H9 (cell line): ENCODE results near the gene NAA60. TPM values are rescaled to one million over a fixed set of nuclear protein-coding genes. Genes with fewer than 3 reads are reported as not detected.

Source experiments
- DNase-seq: peaks from one replicate; pipeline ENCODE4 v3.0.0-alpha.2; 2017
- H2AFZ ChIP-seq: one replicate; pipeline ENCODE4 v1.6.1; 2013; ENCODE audit warnings: mild to moderate bottlenecking, low read length, control low read depth, moderate library complexity
- H2AK5ac ChIP-seq: 2 replicates; pipeline ENCODE4 v1.6.1; 2013; ENCODE audit warnings: low read length, control low read depth, mixed read lengths; ENCODE audit not compliant: insufficient read length
- H2BK120ac ChIP-seq: one replicate; pipeline ENCODE4 v1.6.1; 2013; ENCODE audit warnings: low read depth, mild to moderate bottlenecking, low read length, control low read depth, inconsistent platforms; ENCODE audit not compliant: poor library complexity, severe bottlenecking
- H2BK12ac ChIP-seq: 2 replicates; pipeline ENCODE4 v1.6.1; 2013; ENCODE audit warnings: low read length, control low read depth, mixed read lengths, low read depth; ENCODE audit not compliant: insufficient read length
- H2BK15ac ChIP-seq: 2 replicates; pipeline ENCODE4 v1.6.1; 2013; ENCODE audit warnings: low read depth, low read length, control low read depth
- H2BK20ac ChIP-seq: one replicate; pipeline ENCODE4 v1.6.1; 2013; ENCODE audit warnings: low read depth, mild to moderate bottlenecking, low read length, control low read depth, inconsistent platforms; ENCODE audit not compliant: poor library complexity, severe bottlenecking
- H2BK5ac ChIP-seq: 2 replicates; pipeline ENCODE4 v1.6.1; 2013; ENCODE audit warnings: low read length, control low read depth, mixed read lengths; ENCODE audit not compliant: insufficient read length
- H3K14ac ChIP-seq: 2 replicates; pipeline ENCODE4 v1.6.1; 2013; ENCODE audit warnings: low read length, control low read depth; ENCODE audit not compliant: insufficient read depth
- H3K18ac ChIP-seq: 2 replicates; pipeline ENCODE4 v1.6.1; 2013; ENCODE audit warnings: low read depth, mild to moderate bottlenecking, mixed read lengths, low read length, control low read depth; ENCODE audit not compliant: insufficient read length
- H3K23ac ChIP-seq: 2 replicates; pipeline ENCODE4 v1.6.1; 2013; ENCODE audit warnings: low read length, control low read depth, mixed read lengths, low read depth; ENCODE audit not compliant: insufficient read length
- H3K23me2 ChIP-seq: 2 replicates; pipeline ENCODE4 v1.6.1; 2013; ENCODE audit warnings: low read depth, mild to moderate bottlenecking, mixed read lengths, low read length, control low read depth; ENCODE audit not compliant: insufficient read length, poor library complexity, severe bottlenecking
- H3K27ac ChIP-seq: 2 replicates; pipeline ENCODE4 v1.5.1; 2013; ENCODE audit warnings: low read length, control low read depth, mixed read lengths, low read depth; ENCODE audit not compliant: insufficient read length
- H3K27me3 ChIP-seq: 2 replicates; pipeline ENCODE4 v1.6.1; 2013; ENCODE audit warnings: low read length, control low read depth, inconsistent platforms; ENCODE audit not compliant: insufficient read depth
- H3K4ac ChIP-seq: 2 replicates; pipeline ENCODE4 v1.6.1; 2013; ENCODE audit warnings: low read depth, mild to moderate bottlenecking, control low read depth, inconsistent platforms, low read length, moderate library complexity
- H3K4me1 ChIP-seq: 2 replicates; pipeline ENCODE4 v1.6.1; 2013; ENCODE audit warnings: low read length, control low read depth, inconsistent platforms; ENCODE audit not compliant: insufficient read depth
- H3K4me2 ChIP-seq: 2 replicates; pipeline ENCODE4 v1.6.1; 2013; ENCODE audit warnings: low read length, control low read depth, mixed read lengths; ENCODE audit not compliant: insufficient read length, insufficient read depth
- H3K56ac ChIP-seq: 2 replicates; pipeline ENCODE4 v1.6.1; 2013; ENCODE audit warnings: low read depth, mild to moderate bottlenecking, mixed read lengths, low read length, control low read depth; ENCODE audit not compliant: insufficient read length
- H3K79me1 ChIP-seq: 2 replicates; pipeline ENCODE4 v1.6.1; 2013; ENCODE audit warnings: low read depth, mild to moderate bottlenecking, moderate library complexity, low read length, control low read depth, inconsistent platforms; ENCODE audit not compliant: insufficient read depth, poor library complexity, severe bottlenecking
- H3K79me2 ChIP-seq: 2 replicates; pipeline ENCODE4 v1.6.1; 2013; ENCODE audit warnings: low read length, control low read depth, inconsistent platforms; ENCODE audit not compliant: insufficient read depth
- H3K9ac ChIP-seq: 2 replicates; pipeline ENCODE4 v1.6.1; 2013; ENCODE audit warnings: low read length, control low read depth, mixed read lengths; ENCODE audit not compliant: insufficient read length; ENCODE audit errors: extremely low read depth
- H3K9me3 ChIP-seq: one replicate; pipeline ENCODE4 v1.6.1; 2013; ENCODE audit warnings: low read depth, low read length, inconsistent platforms; ENCODE audit not compliant: control insufficient read depth
- H3T11ph ChIP-seq: one replicate; pipeline ENCODE4 v1.6.1; 2013; ENCODE audit warnings: mild to moderate bottlenecking, low read length, control low read depth, inconsistent platforms
- H4K20me1 ChIP-seq: one replicate; pipeline ENCODE4 v1.6.1; 2013; ENCODE audit not compliant: control insufficient read depth, insufficient read length, insufficient read depth
- H4K5ac ChIP-seq: 2 replicates; pipeline ENCODE4 v1.6.1; 2013; ENCODE audit warnings: low read depth, mild to moderate bottlenecking, mixed read lengths, low read length, control low read depth; ENCODE audit not compliant: insufficient read length
- H4K8ac ChIP-seq: replicated peaks from 2 replicates; pipeline ENCODE4 v1.6.1; 2013; ENCODE audit warnings: low read length, control low read depth, mixed read lengths, low read depth; ENCODE audit not compliant: insufficient read length
- H4K91ac ChIP-seq: 2 replicates; pipeline ENCODE4 v1.6.1; 2013; ENCODE audit warnings: low read depth, mild to moderate bottlenecking, moderate library complexity, mixed read lengths, low read length, control low read depth; ENCODE audit not compliant: insufficient read length
- H3K27ac Mint-ChIP-seq, 3 experiments: 2 replicates in 2 of 3; 3 replicates in 1 of 3; pipeline ENCODE4 v1.8.0; 2020 to 2021; ENCODE audit warnings: mixed read lengths in 3 of 3, mild to moderate bottlenecking in 1 of 3, moderate library complexity in 1 of 3
- H3K27me3 Mint-ChIP-seq: 2 replicates; pipeline ENCODE4 v1.8.0; 2021; ENCODE audit warnings: low read depth, mild to moderate bottlenecking, moderate library complexity, mixed read lengths
- H3K36me3 Mint-ChIP-seq, 3 experiments: 2 replicates in 2 of 3; 3 replicates in 1 of 3; pipeline ENCODE4 v1.8.0; 2020 to 2021; ENCODE audit warnings: low read depth in 3 of 3, mixed read lengths in 3 of 3; ENCODE audit not compliant: insufficient read depth in 1 of 3
- H3K4me1 Mint-ChIP-seq, 2 experiments: 2 replicates each; pipeline ENCODE4 v1.8.0; 2020; ENCODE audit warnings: mixed read lengths in 2 of 2
- H3K4me3 Mint-ChIP-seq, 2 experiments: 2 replicates in 1 of 2; 3 replicates in 1 of 2; pipeline ENCODE4 v1.8.0; 2020 to 2021; ENCODE audit warnings: mild to moderate bottlenecking in 2 of 2, mixed read lengths in 2 of 2, moderate library complexity in 1 of 2
- H3K9me3 Mint-ChIP-seq, 2 experiments: 2 replicates in 1 of 2; 3 replicates in 1 of 2; pipeline ENCODE4 v1.8.0; 2020; ENCODE audit warnings: mild to moderate bottlenecking in 2 of 2, mixed read lengths in 2 of 2, moderate library complexity in 1 of 2
- WGBS: extraction: QIAGEN DNeasy Blood & Tissue Kit; methylation state at CpG from one replicate; pipeline ENCODE4 v1.1.7; 2013; ENCODE audit warnings: missing lambda C conversion rate, low lambda C conversion rate, mixed read lengths; ENCODE audit not compliant: insufficient read length; ENCODE audit errors: extremely low coverage; 5-methylcytosine and 5-hydroxymethylcytosine counted together
- total RNA-seq: library from RNA; stranded (reverse); gene quantifications from 2 replicates; pipeline ENCODE4 v1.2.1, GENCODE V29; 2021
- TF ChIP-seq, protein P1 (sequence below): fragments of 200-600 bp; sonication (generic); conservative IDR thresholded peaks from 3 replicates; pipeline ENCODE4 v1.8.0; 2021; ENCODE audit warnings: antibody characterized with exemption, mild to moderate bottlenecking

The NAA60 gene
- total RNA-seq, 1 experiment from 2014 or later = 49.3 TPM

DNA sequence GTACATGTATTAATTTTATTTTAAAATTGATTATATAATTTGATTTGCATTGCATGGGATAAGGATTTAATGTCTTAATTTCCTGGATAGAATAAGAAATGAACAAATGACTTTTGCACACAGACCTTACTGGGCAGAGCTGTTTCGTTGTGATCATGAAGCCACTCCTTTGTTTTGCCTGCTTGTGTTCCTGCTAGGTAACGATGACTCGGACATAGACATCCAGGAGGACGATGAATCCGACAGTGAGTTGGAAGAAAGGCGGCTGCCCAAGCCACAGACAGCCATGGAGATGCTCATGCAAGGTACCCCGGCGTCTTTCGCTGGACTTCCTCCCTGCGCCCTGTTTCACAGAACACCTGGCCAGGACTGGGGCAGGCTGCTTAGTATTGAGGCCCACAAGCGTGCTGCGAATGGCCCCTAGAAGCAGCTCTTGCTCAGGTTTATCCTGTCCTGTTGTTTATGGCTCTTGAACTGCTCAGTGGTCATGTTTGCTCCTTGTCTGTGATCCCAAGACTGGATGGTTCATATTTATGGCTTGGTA is 87.0 kb downstream of the NAA60 start:
- no peak overlapping the region for H2BK12ac ChIP-seq
- Mint-ChIP-seq H3K36me3 (peaks cover 44 to 55% (median 50%) of the 10 kb centered on the region in 3 experiments), H3K4me3 (no peak overlapping the region), H3K9me3 (peaks cover 16 to 17% of the 10 kb centered on the region in 2 experiments; a peak in 4 of 5 replicates), H3K27me3 (no peaks in the 10 kb centered on the region), H3K4me1 (no peaks in the 10 kb centered on the region), H3K27ac (no peak overlapping the region)
- H3K23me2 ChIP-seq = no peaks in the 10 kb centered on the region
- no peak overlapping the region for H3K4me2 ChIP-seq
- H4K91ac ChIP-seq = no peak overlapping the region
- no peak overlapping the region for H3K23ac ChIP-seq
- no peaks in the 10 kb centered on the region for H3K79me2 ChIP-seq
- no peaks in the 10 kb centered on the region for H3K4me1 ChIP-seq
- no peak overlapping the region for H3K18ac ChIP-seq
- H3K79me1 ChIP-seq = no peaks in the 10 kb centered on the region
- H2AK5ac ChIP-seq = no peak overlapping the region
- H3K27me3 ChIP-seq = no peaks in the 10 kb centered on the region
- no peaks in the 10 kb centered on the region for H3K9me3 ChIP-seq
- no CpG with 5 or more reads among the region's 12 CpGs for WGBS
- no peak overlapping the region for H3K56ac ChIP-seq
- TF ChIP-seq, protein P1, sequence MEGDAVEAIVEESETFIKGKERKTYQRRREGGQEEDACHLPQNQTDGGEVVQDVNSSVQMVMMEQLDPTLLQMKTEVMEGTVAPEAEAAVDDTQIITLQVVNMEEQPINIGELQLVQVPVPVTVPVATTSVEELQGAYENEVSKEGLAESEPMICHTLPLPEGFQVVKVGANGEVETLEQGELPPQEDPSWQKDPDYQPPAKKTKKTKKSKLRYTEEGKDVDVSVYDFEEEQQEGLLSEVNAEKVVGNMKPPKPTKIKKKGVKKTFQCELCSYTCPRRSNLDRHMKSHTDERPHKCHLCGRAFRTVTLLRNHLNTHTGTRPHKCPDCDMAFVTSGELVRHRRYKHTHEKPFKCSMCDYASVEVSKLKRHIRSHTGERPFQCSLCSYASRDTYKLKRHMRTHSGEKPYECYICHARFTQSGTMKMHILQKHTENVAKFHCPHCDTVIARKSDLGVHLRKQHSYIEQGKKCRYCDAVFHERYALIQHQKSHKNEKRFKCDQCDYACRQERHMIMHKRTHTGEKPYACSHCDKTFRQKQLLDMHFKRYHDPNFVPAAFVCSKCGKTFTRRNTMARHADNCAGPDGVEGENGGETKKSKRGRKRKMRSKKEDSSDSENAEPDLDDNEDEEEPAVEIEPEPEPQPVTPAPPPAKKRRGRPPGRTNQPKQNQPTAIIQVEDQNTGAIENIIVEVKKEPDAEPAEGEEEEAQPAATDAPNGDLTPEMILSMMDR = no peak
- no peaks in the 10 kb centered on the region for H4K20me1 ChIP-seq
- H4K5ac ChIP-seq = no peak overlapping the region
- no peak for DNase-seq
- H3K9ac ChIP-seq = no peak overlapping the region
- no peak overlapping the region for H2BK15ac ChIP-seq
- H2AFZ ChIP-seq = no peak overlapping the region
- H3T11ph ChIP-seq = no peak overlapping the region
- no peak overlapping the region for H3K27ac ChIP-seq
- no peak overlapping the region for H3K14ac ChIP-seq
- no peak overlapping the region for H3K4ac ChIP-seq
- H2BK5ac ChIP-seq = no peak overlapping the region
- H2BK120ac ChIP-seq = no peak overlapping the region
- H4K8ac ChIP-seq = no peak overlapping the region
- no peak overlapping the region for H2BK20ac ChIP-seq
